ENCODE data around the gene DGKI.

Gene DGKI

DNA sequence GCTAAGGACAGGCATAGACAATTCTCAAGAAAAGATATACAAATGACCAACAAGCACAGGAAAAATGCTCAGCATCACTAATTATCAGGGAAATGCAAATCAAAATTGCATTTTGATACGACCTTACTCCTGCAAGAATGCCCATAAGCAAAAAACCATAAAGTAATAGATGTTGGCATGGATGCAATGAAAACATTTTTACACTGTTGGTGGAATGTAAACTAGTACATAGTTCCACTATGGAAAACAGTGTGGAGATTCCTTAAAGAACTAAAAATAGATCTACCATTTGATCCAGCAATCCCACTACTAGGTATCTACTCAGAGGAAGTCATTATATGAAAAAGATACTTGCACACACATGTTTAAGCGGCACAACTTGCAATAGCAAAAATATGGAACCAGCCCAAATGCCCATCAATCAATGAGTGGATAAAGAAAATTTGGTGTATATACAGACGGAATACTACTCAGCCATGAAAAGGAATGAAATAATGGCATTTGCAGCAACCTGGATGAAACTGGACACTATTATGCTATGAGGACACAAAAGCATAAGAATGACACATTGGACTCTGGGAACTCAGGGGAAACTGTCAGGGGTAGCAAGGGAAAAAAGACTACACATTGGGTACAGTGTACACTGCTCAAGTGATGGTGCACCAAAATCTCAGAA is 59.3 kb downstream of the DGKI start:
- FAIRE-seq, result no peak

DNA sequence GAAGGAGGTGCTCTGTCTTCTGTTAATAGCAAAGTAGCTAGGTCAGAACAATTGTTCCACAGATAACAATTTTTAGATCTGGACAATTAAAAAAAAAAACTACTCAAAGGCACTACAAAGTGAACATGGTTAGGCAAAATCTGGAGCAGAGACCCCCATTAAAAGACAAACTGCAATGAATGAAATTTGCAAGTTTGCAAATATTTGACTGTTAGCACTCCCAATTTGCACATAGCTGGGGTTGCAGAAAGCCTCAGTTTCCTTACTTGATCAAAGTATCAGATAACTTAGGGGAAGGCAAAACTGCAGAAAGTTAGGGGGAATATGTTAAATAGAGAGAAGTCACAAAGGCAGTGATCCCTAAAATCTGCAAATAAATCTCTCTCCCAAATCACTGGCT is 68.3 kb downstream of the DGKI start:
- no peak for FAIRE-seq

GRCh38 chr7:137774793-137775201 is 72.0 kb downstream of the DGKI start:
- FAIRE-seq, result no peak

- FAIRE-seq, result peak; percentile 18
These were observed 74.0 kb downstream of the DGKI start for GRCh38 chr7:137772748-137773147.

- no peak for FAIRE-seq
These were observed 74.5 kb downstream of the DGKI start for GRCh38 chr7:137772316-137772715.

- no peak for FAIRE-seq
These were observed 75.1 kb downstream of the DGKI start for GRCh38 chr7:137771679-137772078.

DNA sequence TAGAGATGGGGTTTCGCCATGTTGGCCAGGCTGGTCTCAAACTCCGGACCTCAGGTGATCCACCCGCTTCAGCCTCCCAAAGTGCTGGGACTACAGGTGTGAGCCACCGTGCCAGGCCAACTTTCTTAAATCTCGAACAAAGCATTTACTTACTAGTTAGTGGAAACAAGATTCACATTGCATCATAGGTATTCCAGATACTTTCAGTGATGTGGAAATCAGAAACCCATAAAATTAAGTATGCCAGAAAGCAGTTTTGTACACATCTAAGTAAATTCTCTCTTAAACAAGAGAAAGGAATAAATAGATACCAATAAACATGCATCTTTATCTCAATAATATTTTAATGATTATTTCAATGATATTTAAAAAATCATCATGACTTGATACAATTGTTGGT is 75.5 kb downstream of the DGKI start:
- no peak for FAIRE-seq

- no peak for FAIRE-seq
These were observed 78.4 kb downstream of the DGKI start for GRCh38 chr7:137768366-137768765.

DNA sequence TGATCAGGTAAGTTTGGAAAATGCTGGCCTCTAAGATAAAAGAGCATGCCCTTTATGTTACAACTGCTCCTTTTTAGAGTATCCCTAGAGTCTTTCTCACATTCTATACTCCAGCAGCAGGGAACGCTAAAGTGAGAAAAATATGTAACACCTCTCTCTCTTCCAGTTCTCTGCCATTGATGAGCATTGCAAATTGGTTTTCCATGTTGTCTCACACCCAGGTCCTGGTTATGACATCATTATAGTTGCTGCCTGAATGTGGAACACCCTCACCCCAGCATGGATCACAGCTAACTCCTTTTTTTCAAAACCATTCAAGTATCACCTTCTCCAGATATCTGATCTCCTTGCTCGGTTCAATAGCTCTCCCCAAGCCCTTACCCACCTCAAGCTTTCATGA is 84.4 kb downstream of the DGKI start:
- no peak for FAIRE-seq

- FAIRE-seq, result no peak
These were observed 86.7 kb downstream of the DGKI start for GRCh38 chr7:137760111-137760510.

GRCh38 chr7:137757146-137757925 is 89.4 kb downstream of the DGKI start:
- no peak for FAIRE-seq

- peak; percentile 58 for FAIRE-seq
These were observed 90.7 kb downstream of the DGKI start for GRCh38 chr7:137755846-137756651.

DNA sequence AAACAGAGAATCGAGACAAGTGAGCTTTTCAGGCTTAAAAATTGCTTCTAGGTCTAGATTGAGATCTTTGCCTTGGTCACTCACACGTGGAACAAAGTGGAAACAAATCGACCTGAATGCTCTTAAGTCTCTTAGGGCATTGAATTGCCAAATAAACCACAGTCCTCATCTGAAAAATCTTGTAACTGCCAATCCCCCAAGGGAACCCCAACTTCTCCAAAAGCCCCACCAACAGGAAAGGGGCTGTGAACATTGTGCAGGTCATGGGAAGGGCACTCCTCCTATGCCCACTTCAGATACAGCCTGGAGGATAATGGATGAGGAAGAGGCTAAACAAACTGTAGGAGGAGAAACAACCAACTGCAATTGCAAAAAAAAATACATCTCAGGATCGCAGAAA is 91.3 kb downstream of the DGKI start:
- FAIRE-seq, result no peak

GRCh38 chr7:137753948-137754851 is 92.6 kb downstream of the DGKI start:
- no peak for FAIRE-seq

DNA sequence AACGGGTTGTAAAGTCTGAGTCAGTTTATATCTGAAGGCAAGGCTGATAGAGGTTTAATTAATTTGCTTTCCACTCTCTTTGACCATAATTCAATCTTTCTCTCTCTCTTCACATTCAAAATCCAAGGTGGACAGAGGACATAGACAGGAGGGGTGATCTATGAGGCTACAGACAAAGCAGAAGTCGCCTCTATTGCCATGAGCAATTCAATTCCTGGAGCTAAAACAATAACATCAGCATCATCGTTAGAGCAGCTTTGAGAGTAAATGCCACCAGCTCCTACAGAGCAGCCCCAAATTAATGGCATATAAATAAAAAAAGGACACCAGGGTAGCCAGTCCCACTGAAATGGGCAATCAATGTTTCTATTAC is 93.2 kb downstream of the DGKI start:
- FAIRE-seq, result no peak

DNA sequence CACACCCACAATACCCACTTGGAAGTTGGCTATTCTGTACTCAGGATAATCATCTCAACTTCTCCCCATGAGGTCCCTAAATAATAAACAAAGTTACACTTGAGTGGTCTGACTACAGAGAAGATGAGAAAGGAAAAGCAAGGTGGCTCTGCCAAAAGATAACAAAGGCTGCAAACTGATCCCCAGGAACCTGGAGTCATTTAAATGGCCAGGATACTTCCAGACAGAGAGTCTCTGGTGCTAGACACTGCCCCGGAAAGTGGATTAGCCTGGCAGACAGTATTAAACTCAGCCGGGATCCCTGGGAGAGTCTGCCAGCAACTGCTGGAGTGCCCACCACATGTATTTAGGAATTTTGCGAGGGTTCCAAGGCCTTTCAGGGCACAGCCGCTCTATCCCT is 93.7 kb downstream of the DGKI start:
- no peak for FAIRE-seq

DNA sequence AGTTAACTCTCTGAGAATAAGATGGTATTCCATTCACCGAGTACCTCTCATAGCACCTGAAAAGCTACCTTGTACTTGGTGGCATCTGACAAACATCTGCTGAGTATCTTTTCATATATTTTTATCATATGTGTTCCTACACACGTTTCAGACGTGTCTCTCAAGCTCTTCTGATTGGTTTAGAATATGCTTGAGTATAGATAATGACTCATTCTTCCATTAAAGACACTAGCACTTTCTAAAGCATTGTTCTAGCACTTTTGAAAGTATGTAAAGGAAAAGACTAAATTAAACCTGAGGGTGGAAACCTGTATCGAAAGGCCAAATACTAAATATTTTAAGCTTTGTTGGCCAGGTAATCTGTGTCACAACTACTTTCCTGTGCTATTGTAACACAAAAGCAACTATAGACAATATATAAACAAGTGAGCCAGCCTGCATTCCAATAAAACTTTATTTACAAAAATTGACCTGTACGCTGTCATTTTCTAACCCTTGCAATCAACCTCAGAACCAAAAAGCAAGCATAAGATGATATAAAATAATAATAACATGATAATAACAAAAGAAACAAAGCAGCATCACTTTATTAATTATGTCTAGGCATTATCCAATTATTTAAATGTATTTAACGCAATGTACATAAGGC is 95.3 kb downstream of the DGKI start:
- no peak for FAIRE-seq

DNA sequence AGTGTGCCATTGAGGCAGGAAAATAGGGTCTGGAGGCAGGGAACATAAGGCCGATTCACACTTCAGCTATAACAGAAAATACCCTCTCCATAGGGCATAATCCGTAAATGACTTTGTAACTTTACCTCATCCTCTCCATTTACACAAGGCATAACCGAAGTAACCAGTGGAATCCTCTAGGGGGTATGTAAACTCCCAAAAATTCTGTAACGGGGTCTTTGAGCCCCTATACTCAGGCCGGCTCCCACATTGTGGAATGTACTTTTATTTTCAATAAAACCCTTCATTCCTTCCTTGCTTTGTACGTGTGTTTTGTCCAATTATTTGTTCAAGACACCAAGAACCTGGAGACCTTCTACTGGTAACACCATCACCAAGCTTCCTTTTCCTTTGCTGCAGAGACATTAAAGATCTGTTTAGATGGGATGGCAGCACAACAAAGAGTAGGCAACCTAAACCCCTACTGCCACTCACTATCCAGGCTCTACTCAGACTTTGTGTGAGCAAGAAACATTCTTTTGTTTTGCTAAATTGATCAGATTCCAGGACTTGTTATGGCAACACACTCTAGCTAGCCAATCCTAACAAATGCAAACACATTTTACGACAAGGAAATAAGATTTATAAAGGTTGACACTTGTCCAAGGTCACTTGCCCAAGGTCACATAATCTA is 99.3 kb downstream of the DGKI start:
- no peak for FAIRE-seq

DNA sequence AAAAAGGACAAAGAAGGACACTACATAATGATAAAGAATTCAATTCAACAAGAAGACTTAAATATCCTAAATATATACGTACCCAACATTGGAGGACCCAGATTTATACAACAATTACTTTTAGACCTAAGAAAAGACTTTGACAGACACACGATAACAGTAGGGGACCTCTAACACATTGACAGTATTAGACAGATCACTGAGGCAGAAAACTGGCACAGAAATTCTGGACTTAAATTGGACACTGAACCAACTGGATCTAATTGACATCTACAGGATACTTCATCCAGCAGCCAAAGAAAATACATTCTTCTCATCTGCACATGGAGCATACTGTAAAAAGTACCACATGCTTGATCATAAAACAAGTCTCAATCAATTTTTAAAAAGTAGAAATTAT is 103.8 kb downstream of the DGKI start:
- FAIRE-seq, result no peak

- no peak for FAIRE-seq
These were observed 104.7 kb downstream of the DGKI start for GRCh38 chr7:137742051-137742450.

GRCh38 chr7:137741443-137741842 is 105.3 kb downstream of the DGKI start:
- no peak for FAIRE-seq

GRCh38 chr7:137734221-137734620 is 112.6 kb downstream of the DGKI start:
- no peak for FAIRE-seq

All from endometrium (tissue), 2 donors.